ENCODE data around the gene B4GALNT2.

Gene B4GALNT2

GRCh38 chr17:49216953-49217650 is 84.5 kb downstream of the B4GALNT2 start:
- Histone ChIP-seq H3K4me3 (IDR thresholded peaks at IDR 0.05; ENCODE audit: insufficient read depth, low read depth, low read length) (no peak overlapping the region), H3K79me2 (ENCODE audit: insufficient read depth, low read depth) (no peaks in the 10 kb centered on the region), H2AFZ (ENCODE audit: low read depth) (no peak overlapping the region), H3K4me2 (no peak overlapping the region), H3K27ac (no peak overlapping the region), H3K27me3 (ENCODE audit: insufficient read depth, low read depth) (peaks cover 3% of the 10 kb centered on the region; the same call in 1 of the 2 replicates), H3K36me3 (ENCODE audit: insufficient read depth) (no peaks in the 10 kb centered on the region), H3K4me1 (ENCODE audit: low read depth, poor library complexity, severe bottlenecking) (no peaks in the 10 kb centered on the region), H4K20me1 (ENCODE audit: insufficient read depth) (no peaks in the 10 kb centered on the region), H3K9ac (no peak overlapping the region)
- TF ChIP-seq CTCF (conservative IDR thresholded peaks at IDR 0.05; ENCODE audit: low read depth, low read length), result no peak

- Histone ChIP-seq H2AFZ (ENCODE audit: low read depth) (no peak overlapping the region), H3K27ac (no peak overlapping the region), H4K20me1 (ENCODE audit: insufficient read depth) (no peaks in the 10 kb centered on the region), H3K79me2 (ENCODE audit: insufficient read depth, low read depth) (no peaks in the 10 kb centered on the region), H3K27me3 (ENCODE audit: insufficient read depth, low read depth) (peaks cover 7% of the 10 kb centered on the region; the same call in 1 of the 2 replicates), H3K36me3 (ENCODE audit: insufficient read depth) (no peaks in the 10 kb centered on the region), H3K9ac (no peak overlapping the region), H3K4me1 (ENCODE audit: low read depth, poor library complexity, severe bottlenecking) (no peaks in the 10 kb centered on the region), H3K4me2 (no peak overlapping the region), H3K4me3 (IDR thresholded peaks at IDR 0.05; ENCODE audit: insufficient read depth, low read depth, low read length) (no peak overlapping the region)
- TF ChIP-seq CTCF (conservative IDR thresholded peaks at IDR 0.05; ENCODE audit: low read depth, low read length), result no peak
These were observed 85.3 kb downstream of the B4GALNT2 start for GRCh38 chr17:49217651-49218413.

GRCh38 chr17:49218941-49219913 is 86.7 kb downstream of the B4GALNT2 start:
- H3K4me3 ChIP-seq (IDR thresholded peaks at IDR 0.05; ENCODE audit: insufficient read depth, low read depth, low read length), result no peak overlapping the region
- H3K27ac ChIP-seq, result no peak overlapping the region
- H3K79me2 ChIP-seq (ENCODE audit: insufficient read depth, low read depth), result no peaks in the 10 kb centered on the region
- peaks cover 18% of the 10 kb centered on the region for H3K27me3 ChIP-seq (ENCODE audit: insufficient read depth, low read depth)
- H3K4me2 ChIP-seq, result no peak overlapping the region
- H4K20me1 ChIP-seq (ENCODE audit: insufficient read depth), result no peaks in the 10 kb centered on the region
- peaks cover 8% of the 10 kb centered on the region for H3K4me1 ChIP-seq (ENCODE audit: low read depth, poor library complexity, severe bottlenecking)
- no peak for TF ChIP-seq CTCF (conservative IDR thresholded peaks at IDR 0.05; ENCODE audit: low read depth, low read length)
- no peak overlapping the region for H2AFZ ChIP-seq (ENCODE audit: low read depth)
- no peak overlapping the region for H3K9ac ChIP-seq
- no peaks in the 10 kb centered on the region for H3K36me3 ChIP-seq (ENCODE audit: insufficient read depth)

DNA sequence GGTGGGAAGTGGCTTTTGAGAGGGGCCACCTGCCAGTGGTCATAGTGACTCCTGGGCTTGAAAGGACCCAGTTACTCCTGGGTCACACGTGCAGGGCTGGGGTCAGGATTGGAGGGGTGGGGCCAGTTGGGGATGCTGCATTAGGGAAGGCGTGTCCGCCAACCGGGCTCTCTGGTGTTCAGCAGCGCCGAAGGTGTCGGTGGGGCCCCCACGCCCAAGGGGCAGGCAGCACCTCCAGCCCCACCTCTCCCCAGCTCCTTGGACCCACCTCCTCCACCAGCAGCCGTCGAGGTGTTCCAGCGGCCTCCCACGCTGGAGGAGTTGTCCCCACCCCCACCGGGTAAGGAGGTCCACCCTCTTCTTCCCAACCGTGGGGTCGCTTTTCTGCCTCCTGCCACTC is 87.4 kb downstream of the B4GALNT2 start:
- Histone ChIP-seq H3K36me3 (ENCODE audit: insufficient read depth) (no peaks in the 10 kb centered on the region), H3K4me2 (no peak overlapping the region)

More for the DNA sequence above, 87.4 kb downstream of the B4GALNT2 start:
- Histone ChIP-seq H3K4me3 (IDR thresholded peaks at IDR 0.05; ENCODE audit: insufficient read depth, low read depth, low read length) (no peak overlapping the region), H3K27me3 (ENCODE audit: insufficient read depth, low read depth) (peaks cover 18% of the 10 kb centered on the region), H3K27ac (no peak overlapping the region), H4K20me1 (ENCODE audit: insufficient read depth) (no peaks in the 10 kb centered on the region), H2AFZ (ENCODE audit: low read depth) (no peak overlapping the region), H3K4me1 (ENCODE audit: low read depth, poor library complexity, severe bottlenecking) (peaks cover 8% of the 10 kb centered on the region), H3K79me2 (ENCODE audit: insufficient read depth, low read depth) (no peaks in the 10 kb centered on the region), H3K9ac (no peak overlapping the region)
- no peak for TF ChIP-seq CTCF (conservative IDR thresholded peaks at IDR 0.05; ENCODE audit: low read depth, low read length)

Data from KMS-11 (cell line).